ENCODE measurements around the gene STUB1.

STUB1 gene

DNA sequence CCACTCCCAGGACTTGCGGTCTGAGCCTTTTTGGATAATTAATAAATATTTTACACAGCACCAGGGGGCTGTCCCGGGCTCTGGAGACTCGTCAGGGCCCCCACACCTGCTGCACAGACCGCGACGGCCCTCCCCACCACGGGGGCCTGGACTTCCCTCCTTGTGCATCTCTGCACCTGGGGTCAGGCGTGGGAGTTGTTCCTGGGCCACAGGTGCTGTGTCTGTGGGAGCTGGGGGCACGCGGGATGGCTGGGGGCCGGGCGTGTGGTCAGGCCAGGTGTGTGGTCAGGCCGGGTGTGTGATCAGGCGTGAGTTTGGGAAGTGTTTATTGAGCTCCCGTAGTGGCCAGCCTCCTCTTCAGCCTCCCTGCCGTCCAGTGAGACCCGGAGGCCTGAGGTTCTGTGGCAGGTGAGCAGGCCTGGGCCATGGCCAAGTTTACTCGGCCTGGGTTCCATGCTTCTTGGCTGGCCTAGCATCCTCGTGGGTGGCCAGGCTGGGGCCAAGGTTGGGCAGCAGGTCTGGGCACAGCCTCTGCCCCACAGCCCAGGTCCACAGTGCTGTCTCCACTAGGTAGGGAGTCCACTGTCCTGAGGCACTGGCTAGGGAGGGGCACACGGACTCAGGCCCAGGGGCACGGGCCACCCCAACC is 1.9 kb upstream of the STUB1 start:
- H3K4me1 Mint-ChIP-seq = peaks cover 4% of the 10 kb centered on the region

DNA sequence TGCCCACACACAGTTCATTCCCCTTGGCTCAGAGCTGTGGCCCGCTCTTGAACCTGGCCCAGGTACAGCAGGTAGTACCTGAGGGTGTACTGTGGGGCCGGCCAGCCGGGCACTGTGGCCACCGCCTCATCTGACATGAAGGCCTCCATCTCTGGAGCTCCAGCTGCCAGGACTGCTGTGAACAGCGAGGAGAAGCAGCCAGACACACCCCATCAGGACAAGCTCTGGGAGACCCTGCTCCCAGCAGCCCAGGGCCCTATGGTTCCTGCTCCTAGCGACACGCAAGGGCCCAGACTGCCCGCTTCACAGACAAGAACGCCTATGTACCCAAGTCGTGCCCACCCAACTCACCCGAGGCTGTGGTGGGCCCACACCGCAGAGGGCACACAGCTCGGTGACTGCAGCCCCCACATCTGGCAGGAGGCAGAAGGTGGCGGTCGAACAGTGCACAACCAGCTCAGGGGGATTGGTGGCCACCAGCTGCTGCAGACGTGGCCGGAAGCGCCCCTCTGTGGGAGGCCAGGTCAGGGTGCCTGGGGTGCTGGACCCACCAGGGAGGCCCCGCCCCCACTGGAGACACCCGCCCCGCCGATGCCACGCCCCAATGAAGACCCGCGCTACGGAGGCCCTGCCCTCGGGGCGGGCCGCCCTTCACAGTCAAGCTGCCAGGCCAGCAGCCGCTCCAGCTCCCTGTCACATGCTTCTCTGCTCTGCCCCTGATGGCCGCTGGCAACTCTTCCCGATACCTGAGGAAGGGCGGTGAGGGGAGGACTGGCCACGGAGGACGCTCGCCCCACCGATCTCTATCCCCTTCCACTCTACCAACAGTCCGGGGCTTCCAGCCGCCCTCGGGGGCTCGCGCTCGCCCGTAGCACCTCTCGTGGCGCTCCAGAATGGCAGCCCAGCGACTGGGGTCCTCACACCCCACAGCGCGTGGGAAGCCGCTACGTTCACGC is 1.1 kb upstream of the STUB1 start:
- Mint-ChIP-seq H3K4me1 (peaks cover 4% of the 10 kb centered on the region), H3K9me3 (no peaks in the 10 kb centered on the region), H3K36me3 (ENCODE audit: low read depth) (no peaks in the 10 kb centered on the region), H3K27me3 (ENCODE audit: low read depth) (peaks cover 6% of the 10 kb centered on the region), H3K4me3 (peak overlapping the region; percentile 86 to 90 (median 88)), H3K27ac (peak overlapping the region; percentile 70 to 88 (median 85))
- TF ChIP-seq, protein P1, sequence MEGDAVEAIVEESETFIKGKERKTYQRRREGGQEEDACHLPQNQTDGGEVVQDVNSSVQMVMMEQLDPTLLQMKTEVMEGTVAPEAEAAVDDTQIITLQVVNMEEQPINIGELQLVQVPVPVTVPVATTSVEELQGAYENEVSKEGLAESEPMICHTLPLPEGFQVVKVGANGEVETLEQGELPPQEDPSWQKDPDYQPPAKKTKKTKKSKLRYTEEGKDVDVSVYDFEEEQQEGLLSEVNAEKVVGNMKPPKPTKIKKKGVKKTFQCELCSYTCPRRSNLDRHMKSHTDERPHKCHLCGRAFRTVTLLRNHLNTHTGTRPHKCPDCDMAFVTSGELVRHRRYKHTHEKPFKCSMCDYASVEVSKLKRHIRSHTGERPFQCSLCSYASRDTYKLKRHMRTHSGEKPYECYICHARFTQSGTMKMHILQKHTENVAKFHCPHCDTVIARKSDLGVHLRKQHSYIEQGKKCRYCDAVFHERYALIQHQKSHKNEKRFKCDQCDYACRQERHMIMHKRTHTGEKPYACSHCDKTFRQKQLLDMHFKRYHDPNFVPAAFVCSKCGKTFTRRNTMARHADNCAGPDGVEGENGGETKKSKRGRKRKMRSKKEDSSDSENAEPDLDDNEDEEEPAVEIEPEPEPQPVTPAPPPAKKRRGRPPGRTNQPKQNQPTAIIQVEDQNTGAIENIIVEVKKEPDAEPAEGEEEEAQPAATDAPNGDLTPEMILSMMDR (IDR thresholded peaks at IDR 0.05; ENCODE audit: unreplicated experiment in 3 of 3) = no peak

More for the DNA sequence above, 1.9 kb upstream of the STUB1 start:
- TF ChIP-seq, protein P1 (IDR thresholded peaks at IDR 0.05; ENCODE audit: unreplicated experiment in 3 of 3) = no peak
- H3K27me3 Mint-ChIP-seq (ENCODE audit: low read depth) = peaks cover 6% of the 10 kb centered on the region
- no peak overlapping the region for H3K27ac Mint-ChIP-seq
- H3K9me3 Mint-ChIP-seq = no peaks in the 10 kb centered on the region
- no peaks in the 10 kb centered on the region for H3K36me3 Mint-ChIP-seq (ENCODE audit: low read depth)
- H3K4me3 Mint-ChIP-seq = peak overlapping the region in 2 of 3 experiments; percentile 86 to 88

DNA sequence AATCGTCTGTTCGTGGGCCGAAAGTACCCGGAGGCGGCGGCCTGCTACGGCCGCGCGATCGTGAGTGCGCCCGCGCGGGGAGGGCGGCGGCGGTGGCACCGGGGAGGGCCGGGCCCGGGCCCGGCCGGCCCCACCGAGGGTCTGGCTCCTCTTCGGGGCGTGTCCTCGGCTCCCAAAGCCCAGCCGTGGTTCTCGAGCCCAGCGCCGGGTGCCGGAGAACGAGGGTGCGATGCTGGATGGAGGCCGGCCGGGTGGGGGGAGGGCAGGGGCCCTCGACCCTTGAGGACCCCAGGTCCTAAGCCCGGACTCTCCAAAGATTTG is 375 bp downstream of the STUB1 start:
- peaks cover 4% of the 10 kb centered on the region for H3K4me1 Mint-ChIP-seq
- no peaks in the 10 kb centered on the region for H3K36me3 Mint-ChIP-seq (ENCODE audit: low read depth)
- TF ChIP-seq, protein P1 (IDR thresholded peaks at IDR 0.05; ENCODE audit: unreplicated experiment in 3 of 3) = no peak
- H3K27ac Mint-ChIP-seq = no peak overlapping the region
- H3K27me3 Mint-ChIP-seq (ENCODE audit: low read depth) = no peaks in the 10 kb centered on the region
- H3K4me3 Mint-ChIP-seq = peak overlapping the region; percentile 77 to 92 (median 85)
- H3K9me3 Mint-ChIP-seq = no peaks in the 10 kb centered on the region

DNA sequence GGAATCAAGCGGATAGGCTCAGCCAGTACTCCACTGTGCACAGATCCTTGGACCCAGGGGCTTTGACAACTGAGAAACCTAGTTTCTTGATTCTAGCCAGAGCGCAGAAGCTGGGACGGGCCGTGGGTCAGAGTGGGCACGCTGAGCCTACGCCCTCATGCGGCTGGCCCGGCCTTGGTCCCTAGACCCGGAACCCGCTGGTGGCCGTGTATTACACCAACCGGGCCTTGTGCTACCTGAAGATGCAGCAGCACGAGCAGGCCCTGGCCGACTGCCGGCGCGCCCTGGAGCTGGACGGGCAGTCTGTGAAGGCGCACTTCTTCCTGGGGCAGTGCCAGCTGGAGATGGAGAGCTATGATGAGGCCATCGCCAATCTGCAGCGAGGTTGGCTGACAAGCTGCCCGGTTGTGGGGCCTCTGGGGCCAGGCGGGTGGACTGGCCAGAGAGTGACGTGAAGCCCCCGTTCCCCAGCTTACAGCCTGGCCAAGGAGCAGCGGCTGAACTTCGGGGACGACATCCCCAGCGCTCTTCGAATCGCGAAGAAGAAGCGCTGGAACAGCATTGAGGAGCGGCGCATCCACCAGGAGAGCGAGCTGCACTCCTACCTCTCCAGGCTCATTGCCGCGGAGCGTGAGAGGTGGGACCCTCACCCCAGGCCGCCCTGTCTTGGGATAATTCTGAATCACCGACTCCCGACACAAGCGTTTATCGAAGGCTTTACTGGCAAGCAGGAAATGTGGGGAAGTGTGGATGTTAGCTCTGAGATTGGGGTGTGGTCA is 946 bp downstream of the STUB1 start:
- Mint-ChIP-seq H3K27ac (no peak overlapping the region), H3K9me3 (no peaks in the 10 kb centered on the region), H3K27me3 (ENCODE audit: low read depth) (no peaks in the 10 kb centered on the region), H3K36me3 (ENCODE audit: low read depth) (no peaks in the 10 kb centered on the region), H3K4me1 (peaks cover 4% of the 10 kb centered on the region), H3K4me3 (peak overlapping the region; percentile 77 to 85 (median 83))
- TF ChIP-seq, protein P1 (IDR thresholded peaks at IDR 0.05; ENCODE audit: unreplicated experiment in 3 of 3) = no peak

DNA sequence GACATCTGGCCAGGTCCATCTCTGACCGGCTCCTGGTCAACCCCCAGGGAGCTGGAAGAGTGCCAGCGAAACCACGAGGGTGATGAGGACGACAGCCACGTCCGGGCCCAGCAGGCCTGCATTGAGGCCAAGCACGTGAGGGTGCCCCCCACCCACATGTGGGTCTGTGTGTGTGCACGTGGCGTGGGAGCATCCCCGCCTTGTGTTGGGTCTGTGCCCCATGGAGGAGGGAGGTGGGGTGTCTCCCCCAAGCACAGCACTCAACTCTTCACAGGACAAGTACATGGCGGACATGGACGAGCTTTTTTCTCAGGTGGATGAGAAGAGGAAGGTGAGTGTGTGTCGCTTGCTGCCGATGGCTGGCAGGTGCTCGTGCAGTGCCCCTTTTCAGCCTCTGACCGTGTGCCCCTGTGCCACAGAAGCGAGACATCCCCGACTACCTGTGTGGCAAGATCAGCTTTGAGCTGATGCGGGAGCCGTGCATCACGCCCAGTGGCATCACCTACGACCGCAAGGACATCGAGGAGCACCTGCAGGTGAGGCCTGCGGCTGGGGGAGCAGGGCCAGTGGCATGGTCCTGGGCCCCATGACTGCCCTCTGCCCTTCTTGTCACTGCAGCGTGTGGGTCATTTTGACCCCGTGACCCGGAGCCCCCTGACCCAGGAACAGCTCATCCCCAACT is 1.7 kb downstream of the STUB1 start:
- no peaks in the 10 kb centered on the region for H3K9me3 Mint-ChIP-seq
- peak overlapping the region; percentile 77 to 85 (median 83) for H3K4me3 Mint-ChIP-seq
- H3K27ac Mint-ChIP-seq = no peak overlapping the region
- no peaks in the 10 kb centered on the region for H3K27me3 Mint-ChIP-seq (ENCODE audit: low read depth)
- TF ChIP-seq, protein P1 (IDR thresholded peaks at IDR 0.05; ENCODE audit: unreplicated experiment in 3 of 3) = no peak
- no peaks in the 10 kb centered on the region for H3K36me3 Mint-ChIP-seq (ENCODE audit: low read depth)
- peaks cover 4% of the 10 kb centered on the region for H3K4me1 Mint-ChIP-seq
